ENCODE results near the gene MPST.
"Not testable (repeated sequence)": the region's sequence is repeated elsewhere in the genome, so short reads cannot be mapped to it uniquely, and the experiment has no call there.

Gene MPST

GRCh38 chr22:37062702-37063381, 43.3 kb downstream of the MPST start:
- DNase-seq: no peak

- DNase-seq: no peak
Measured at GRCh38 chr22:37063431-37064420, 44.2 kb downstream of the MPST start.

GRCh38 chr22:37064553-37064952, 45.0 kb downstream of the MPST start:
- DNase-seq: no peak

- DNase-seq: no peak
Measured at GRCh38 chr22:37065180-37065579, 45.6 kb downstream of the MPST start.

- no peak for DNase-seq
Measured at GRCh38 chr22:37065961-37066360, 46.4 kb downstream of the MPST start.

- no peak for DNase-seq
Measured at GRCh38 chr22:37067428-37067827, 47.9 kb downstream of the MPST start.

- DNase-seq: no peak
Measured at GRCh38 chr22:37068859-37069258, 49.3 kb downstream of the MPST start.

GRCh38 chr22:37069319-37069718, 49.8 kb downstream of the MPST start:
- DNase-seq: no peak

- DNase-seq: no peak
Measured at GRCh38 chr22:37069719-37070118, 50.2 kb downstream of the MPST start.

GRCh38 chr22:37070334-37070733, 50.8 kb downstream of the MPST start:
- DNase-seq: no peak

GRCh38 chr22:37070744-37071143, 51.2 kb downstream of the MPST start:
- DNase-seq: no peak

GRCh38 chr22:37071850-37072592, 52.5 kb downstream of the MPST start:
- not testable (repeated sequence) for DNase-seq

- DNase-seq: no peak
Measured at GRCh38 chr22:37072673-37073072, 53.1 kb downstream of the MPST start.

- DNase-seq: no peak
Measured at GRCh38 chr22:37074537-37074936, 55.0 kb downstream of the MPST start.

GRCh38 chr22:37075046-37075445, 55.5 kb downstream of the MPST start:
- DNase-seq: no peak

GRCh38 chr22:37075822-37076433, 56.4 kb downstream of the MPST start:
- no peak for DNase-seq

GRCh38 chr22:37077802-37078448, 58.4 kb downstream of the MPST start:
- peak; percentile 37 to 48 for DNase-seq

- no peak for DNase-seq
Measured at GRCh38 chr22:37079158-37079557, 59.6 kb downstream of the MPST start.
